Loucy (cell line): ENCODE results near the gene COBLL1.

Experiments used
- EZH2phosphoT487 ChIP-seq: fragments of 200-600 bp; IDR thresholded peaks from 2 replicates; pipeline ENCODE4 v1.6.1; 2018; ENCODE audit warnings: antibody characterized with exemption, mild to moderate bottlenecking, moderate library complexity, borderline replicate concordance
- TF ChIP-seq, protein P1 (sequence below): fragments of 200-600 bp; sonication (generic); conservative IDR thresholded peaks from 2 replicates; pipeline ENCODE4 v1.5.1; 2014; ENCODE audit warnings: mild to moderate bottlenecking, antibody characterized with exemption, low read length

DNA sequence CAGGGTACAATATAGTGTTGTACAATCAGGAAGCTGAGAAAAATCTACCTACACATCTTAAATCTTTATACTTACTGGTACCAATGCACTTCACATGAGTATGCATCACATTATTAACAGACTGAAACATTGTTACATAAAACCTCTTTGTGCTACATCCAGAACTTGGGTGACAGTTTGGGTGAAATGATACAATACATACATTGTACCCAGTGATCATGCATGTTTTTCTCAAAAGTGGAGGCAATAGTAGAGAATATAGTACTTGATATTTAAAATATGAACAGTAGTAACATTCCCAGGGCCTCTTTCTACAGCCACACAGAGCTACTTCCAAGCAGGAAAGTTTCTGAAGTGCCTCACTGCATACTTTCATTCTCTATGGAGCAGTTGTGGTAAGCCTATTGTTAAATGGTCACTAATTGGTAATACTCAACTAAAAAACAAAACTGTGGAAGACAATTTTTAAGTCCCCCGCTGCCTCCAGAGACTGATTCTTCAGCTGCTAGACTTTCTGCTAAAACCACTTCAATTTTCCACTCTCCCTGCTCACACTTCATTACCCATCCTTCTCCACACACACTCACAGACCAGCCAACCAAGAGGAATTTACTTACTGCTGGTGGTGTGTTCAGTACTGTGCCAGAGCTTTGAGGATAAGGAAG lies 197.5 kb downstream of the COBLL1 start:
- TF ChIP-seq, protein P1, sequence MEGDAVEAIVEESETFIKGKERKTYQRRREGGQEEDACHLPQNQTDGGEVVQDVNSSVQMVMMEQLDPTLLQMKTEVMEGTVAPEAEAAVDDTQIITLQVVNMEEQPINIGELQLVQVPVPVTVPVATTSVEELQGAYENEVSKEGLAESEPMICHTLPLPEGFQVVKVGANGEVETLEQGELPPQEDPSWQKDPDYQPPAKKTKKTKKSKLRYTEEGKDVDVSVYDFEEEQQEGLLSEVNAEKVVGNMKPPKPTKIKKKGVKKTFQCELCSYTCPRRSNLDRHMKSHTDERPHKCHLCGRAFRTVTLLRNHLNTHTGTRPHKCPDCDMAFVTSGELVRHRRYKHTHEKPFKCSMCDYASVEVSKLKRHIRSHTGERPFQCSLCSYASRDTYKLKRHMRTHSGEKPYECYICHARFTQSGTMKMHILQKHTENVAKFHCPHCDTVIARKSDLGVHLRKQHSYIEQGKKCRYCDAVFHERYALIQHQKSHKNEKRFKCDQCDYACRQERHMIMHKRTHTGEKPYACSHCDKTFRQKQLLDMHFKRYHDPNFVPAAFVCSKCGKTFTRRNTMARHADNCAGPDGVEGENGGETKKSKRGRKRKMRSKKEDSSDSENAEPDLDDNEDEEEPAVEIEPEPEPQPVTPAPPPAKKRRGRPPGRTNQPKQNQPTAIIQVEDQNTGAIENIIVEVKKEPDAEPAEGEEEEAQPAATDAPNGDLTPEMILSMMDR: no peak
- no peak for TF ChIP-seq EZH2phosphoT487
